HepG2 (cell line): Measurements from ENCODE around the gene C20orf204. TPM values are rescaled to one million over a fixed set of nuclear protein-coding genes. Genes with fewer than 3 reads are reported as not detected.

Experiments
- GATA4 ChIP-seq: sonication (generic); IDR thresholded peaks from 2 replicates; pipeline ENCODE4 v1.6.1; 2016; ENCODE audit warnings: antibody characterized with exemption, low read depth, borderline replicate concordance
- KIAA2018 ChIP-seq: sonication (generic); formaldehyde crosslinking; IDR thresholded peaks from 2 replicates; pipeline ENCODE4 v1.5.0; 2020; ENCODE audit warnings: mild to moderate bottlenecking, missing genetic modification reagents, borderline replicate concordance
- MEIS2 ChIP-seq: sonication (generic); formaldehyde crosslinking; IDR thresholded peaks from 2 replicates; pipeline ENCODE4 v1.9.0; 2021; ENCODE audit warnings: mild to moderate bottlenecking, missing genetic modification reagents
- MTF2 ChIP-seq: sonication (generic); formaldehyde crosslinking; IDR thresholded peaks from 2 replicates; pipeline ENCODE4 v1.5.0; 2020; ENCODE audit warnings: missing genetic modification reagents, borderline replicate concordance
- RFX3 ChIP-seq: IDR thresholded peaks from 2 replicates; pipeline ENCODE4 v1.6.1; 2016; ENCODE audit warnings: missing biosample characterization, missing genetic modification reagents
- RFXANK ChIP-seq: IDR thresholded peaks from 2 replicates; pipeline ENCODE4 v1.6.1; 2016
- RXRB ChIP-seq: IDR thresholded peaks from 2 replicates; pipeline ENCODE4 v1.6.1; 2016; ENCODE audit warnings: borderline replicate concordance, missing genetic modification reagents, missing compliant biosample characterization
- ZBTB33 ChIP-seq: sonication (generic); formaldehyde crosslinking; IDR thresholded peaks from 2 replicates; pipeline ENCODE4 v1.4.0; 2020; ENCODE audit warnings: missing genetic modification reagents
- ZMAT3 ChIP-seq: sonication (generic); formaldehyde crosslinking; conservative IDR thresholded peaks from 2 replicates; pipeline ENCODE4 v1.7.0; 2021; ENCODE audit warnings: missing genetic modification reagents
- ZNF281 ChIP-seq: sonication (generic); formaldehyde crosslinking; IDR thresholded peaks from 2 replicates; pipeline ENCODE4 v1.4.0; 2020; ENCODE audit warnings: missing genetic modification reagents, borderline replicate concordance
- ZNF552 ChIP-seq: sonication (generic); formaldehyde crosslinking; IDR thresholded peaks from 2 replicates; pipeline ENCODE4 v1.9.0; 2022; ENCODE audit warnings: missing genetic modification reagents, mild to moderate bottlenecking, borderline replicate concordance
- ZNF841 ChIP-seq: sonication (generic); formaldehyde crosslinking; IDR thresholded peaks from 2 replicates; pipeline ENCODE4 v1.8.1; 2023; ENCODE audit warnings: missing genetic modification reagents, borderline replicate concordance
- polyA plus RNA-seq, 8 experiments: library from polyadenylated mRNA; depleted of rRNA in 3 of 8; stranded (reverse) in 7 of 8; unstranded in 1 of 8; fragments of >200 nt; fragmentation: Illumina TruSeq in 4 of 8; extraction: Trizol in 4 of 8; gene quantifications; 2 replicates each; pipeline versions ENCODE4 v1.2.1 to v1.2.3, GENCODE V29; 2011 to 2016; ENCODE audit warnings: low read depth in 4 of 8, missing spikeins in 1 of 8, mixed read lengths in 1 of 8; ENCODE audit not compliant: insufficient read depth in 1 of 8
- total RNA-seq, 5 experiments: library from RNA; depleted of rRNA; stranded (reverse); fragments of >200 nt; fragmentation: Illumina TruSeq; extraction: Trizol; gene quantifications; 2 replicates each; pipeline ENCODE4 v1.2.3, GENCODE V29; 2016; ENCODE audit warnings: low read depth in 1 of 5

The C20orf204 gene
- total and polyA plus RNA-seq, 2 of the 13 experiments (the other 11 are each of a cell fraction or from before 2014, with no cell fraction given): 22.1 to 80.0 TPM

- TF ChIP-seq MEIS2 (no peak), RFX3 (CRISPR knock-in tag) (no peak), ZMAT3 (CRISPR knock-in tag) (0 out of 2 replicates have a peak, but pooled peaks have one; percentile 19), MTF2 (CRISPR knock-in tag) (no peak), ZNF281 (CRISPR knock-in tag) (peak; percentile 34; the same call in 1 of the 2 replicates), ZNF552 (CRISPR knock-in tag) (0 out of 2 replicates have a peak, but pooled peaks have one; percentile 5), KIAA2018 (no peak), ZBTB33 (CRISPR knock-in tag) (peak; percentile 86), RFXANK (no peak), GATA4 (no peak), RXRB (CRISPR knock-in tag) (no peak), ZNF841 (CRISPR knock-in tag) (no peak)
These were observed 3.5 kb downstream of the C20orf204 start (continued) for GRCh38 chr20:64039293-64040160.
